ENCODE data around the gene UGT1A9.

UGT1A9 gene

DNA sequence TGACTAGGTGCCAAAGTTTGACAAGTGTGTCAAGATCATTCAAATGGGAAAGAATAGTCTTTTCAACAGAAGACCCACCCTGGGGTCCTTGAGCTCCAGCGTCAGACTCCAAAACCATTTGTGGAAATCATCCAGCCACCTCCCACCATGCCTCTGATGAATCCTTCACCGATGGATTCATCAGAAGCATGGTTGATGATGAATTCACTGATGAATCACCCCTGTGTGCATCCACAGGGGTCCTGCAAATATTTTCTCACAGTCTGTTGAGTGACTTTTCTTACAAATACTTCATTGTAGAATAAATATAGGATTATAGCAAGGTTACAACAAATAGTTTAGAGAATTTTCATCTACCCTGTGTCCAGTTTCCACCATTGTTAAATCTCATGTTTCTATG is 4.3 kb downstream of the UGT1A9 start:
- TF ChIP-seq, protein P1, sequence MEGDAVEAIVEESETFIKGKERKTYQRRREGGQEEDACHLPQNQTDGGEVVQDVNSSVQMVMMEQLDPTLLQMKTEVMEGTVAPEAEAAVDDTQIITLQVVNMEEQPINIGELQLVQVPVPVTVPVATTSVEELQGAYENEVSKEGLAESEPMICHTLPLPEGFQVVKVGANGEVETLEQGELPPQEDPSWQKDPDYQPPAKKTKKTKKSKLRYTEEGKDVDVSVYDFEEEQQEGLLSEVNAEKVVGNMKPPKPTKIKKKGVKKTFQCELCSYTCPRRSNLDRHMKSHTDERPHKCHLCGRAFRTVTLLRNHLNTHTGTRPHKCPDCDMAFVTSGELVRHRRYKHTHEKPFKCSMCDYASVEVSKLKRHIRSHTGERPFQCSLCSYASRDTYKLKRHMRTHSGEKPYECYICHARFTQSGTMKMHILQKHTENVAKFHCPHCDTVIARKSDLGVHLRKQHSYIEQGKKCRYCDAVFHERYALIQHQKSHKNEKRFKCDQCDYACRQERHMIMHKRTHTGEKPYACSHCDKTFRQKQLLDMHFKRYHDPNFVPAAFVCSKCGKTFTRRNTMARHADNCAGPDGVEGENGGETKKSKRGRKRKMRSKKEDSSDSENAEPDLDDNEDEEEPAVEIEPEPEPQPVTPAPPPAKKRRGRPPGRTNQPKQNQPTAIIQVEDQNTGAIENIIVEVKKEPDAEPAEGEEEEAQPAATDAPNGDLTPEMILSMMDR (conservative IDR thresholded peaks at IDR 0.05; ENCODE audit: low read depth) = no peak
- no peak for DNase-seq (ENCODE audit: low spot score)
- ChIA-PET CTCF (no interaction called here), POLR2A (ENCODE audit: low non-redundant PET) (no interaction called here)
- H3K27ac ChIP-seq = no peak overlapping the region

DNA sequence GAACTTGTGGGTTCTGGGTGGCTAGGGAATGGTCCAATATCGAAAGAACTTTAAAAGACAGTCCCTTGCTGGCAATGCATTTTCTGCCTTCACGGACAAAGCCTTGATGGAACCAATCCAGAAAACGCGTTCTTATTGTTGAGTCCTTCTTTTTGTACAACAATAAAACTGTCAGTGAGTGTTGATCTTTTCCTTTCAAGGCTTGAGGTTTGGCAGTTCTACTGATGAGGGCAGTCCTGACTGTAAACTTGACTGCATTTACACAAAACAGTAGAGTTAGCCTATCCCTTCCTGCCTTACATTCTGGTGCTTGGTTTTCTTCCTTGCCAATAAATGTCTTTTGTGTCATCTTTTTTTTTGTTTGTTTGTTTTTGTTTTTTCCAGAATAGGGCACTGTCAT is 7.5 kb downstream of the UGT1A9 start:
- ChIA-PET CTCF (no interaction called here), POLR2A (ENCODE audit: low non-redundant PET) (no interaction called here)
- TF ChIP-seq, protein P1 (conservative IDR thresholded peaks at IDR 0.05; ENCODE audit: low read depth) = no peak
- DNase-seq (ENCODE audit: low spot score) = no peak
- H3K27ac ChIP-seq = no peak overlapping the region

GRCh38 chr2:233680361-233681045 is 8.8 kb downstream of the UGT1A9 start:
- TF ChIP-seq, protein P1 (conservative IDR thresholded peaks at IDR 0.05; ENCODE audit: low read depth) = no peak
- ChIA-PET CTCF (no interaction called here), POLR2A (ENCODE audit: low non-redundant PET) (no interaction called here)
- no peak overlapping the region for H3K27ac ChIP-seq
- no peak for DNase-seq (ENCODE audit: low spot score)

DNA sequence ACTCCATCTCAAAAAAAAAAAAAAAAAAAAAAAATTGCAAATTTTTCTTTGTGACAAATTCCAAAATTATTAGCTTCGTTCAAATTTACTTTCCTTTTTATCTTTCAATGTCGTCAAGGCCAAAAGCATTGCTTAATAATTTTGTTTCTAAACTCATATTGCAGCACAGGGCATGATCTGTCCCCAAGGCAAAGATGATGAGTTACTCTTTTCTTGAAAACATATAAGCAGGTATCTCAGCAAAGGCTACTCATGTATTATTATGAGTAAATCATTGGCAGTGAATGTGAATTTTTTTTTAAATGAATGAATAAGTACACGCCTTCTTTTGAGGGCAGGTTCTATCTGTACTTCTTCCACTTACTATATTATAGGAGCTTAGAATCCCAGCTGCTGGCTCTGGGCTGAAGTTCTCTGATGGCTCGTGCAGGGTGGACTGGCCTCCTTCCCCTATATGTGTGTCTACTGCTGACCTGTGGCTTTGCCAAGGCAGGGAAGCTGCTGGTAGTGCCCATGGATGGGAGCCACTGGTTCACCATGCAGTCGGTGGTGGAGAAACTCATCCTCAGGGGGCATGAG is 9.9 kb downstream of the UGT1A9 start, which contains the start of gene UGT1A7:
Gene UGT1A7 (plus strand): TSS at position 381 of the 579 bp plus-strand sequence. CDS start 37 bp downstream, at position 418.
- H3K27ac ChIP-seq = no peak within 1 kb of the TSS
- DNase-seq (ENCODE audit: low spot score) = no peak
- CTCF ChIA-PET = interaction anchor here (0.7 kb wide), 1 partner anchor 136 kb away, joined by 3 read pairs; no protein-coding TSS in a partner anchor
- POLR2A ChIA-PET (ENCODE audit: low non-redundant PET) = no interaction called here
- TF ChIP-seq, protein P1 (conservative IDR thresholded peaks at IDR 0.05; ENCODE audit: low read depth) = no peak

DNA sequence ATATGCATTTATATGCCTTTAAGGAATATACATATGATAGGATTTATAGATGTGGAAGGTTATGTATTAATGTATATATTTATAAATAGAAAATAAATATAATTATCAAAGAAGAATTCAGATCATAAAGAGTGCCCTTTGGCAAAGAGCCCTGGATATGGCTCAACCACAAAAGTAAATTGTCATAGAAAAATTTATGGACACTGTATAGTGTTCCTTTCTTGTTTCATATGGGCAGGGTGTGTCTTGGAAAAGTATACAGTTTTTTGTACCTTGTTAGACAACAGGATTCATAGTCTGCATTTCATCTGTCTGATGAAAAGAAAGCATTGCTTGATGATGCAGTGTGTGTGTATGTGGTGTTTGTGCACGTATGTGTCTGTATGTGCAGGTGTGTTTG is 12.9 kb downstream of the UGT1A9 start:
- ChIA-PET POLR2A (ENCODE audit: low non-redundant PET) (no interaction called here), CTCF (no interaction called here)
- no peak for DNase-seq (ENCODE audit: low spot score)
- TF ChIP-seq, protein P1 (conservative IDR thresholded peaks at IDR 0.05; ENCODE audit: low read depth) = no peak
- no peak overlapping the region for H3K27ac ChIP-seq

DNA sequence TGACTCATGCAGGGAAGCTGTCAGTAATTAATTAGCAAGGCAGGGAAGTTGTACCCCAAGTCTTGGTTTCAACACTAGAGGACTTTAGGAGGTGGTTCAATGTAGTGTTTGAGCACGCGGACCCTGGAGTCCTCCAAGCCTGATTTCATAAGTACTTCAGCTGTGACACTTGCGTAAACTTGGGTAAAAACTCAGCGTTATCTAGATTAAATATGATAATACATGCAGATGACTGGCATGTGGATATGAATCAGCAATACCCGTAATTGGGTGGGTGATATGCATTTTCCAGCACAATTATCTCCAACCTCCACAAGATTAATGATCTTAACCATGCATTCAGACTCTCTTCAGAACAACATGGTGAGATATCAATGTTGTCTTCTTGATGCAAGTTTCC is 15.2 kb downstream of the UGT1A9 start:
- ChIA-PET POLR2A (ENCODE audit: low non-redundant PET) (no interaction called here), CTCF (interaction anchor here (0.6 kb wide), 1 partner anchor 191 kb away, joined by 3 read pairs; no protein-coding TSS in a partner anchor)
- no peak for DNase-seq (ENCODE audit: low spot score)
- TF ChIP-seq, protein P1 (conservative IDR thresholded peaks at IDR 0.05; ENCODE audit: low read depth) = no peak
- no peak overlapping the region for H3K27ac ChIP-seq
